Measurements from ENCODE around the gene SH2D5.
A peak's percentile ranks its signal among the peaks of the same experiment; 100 is the strongest.

Gene SH2D5

GRCh38 chr1:20701847-20702246 is 30.7 kb downstream of the SH2D5 start:
- TF ChIP-seq, protein P1, sequence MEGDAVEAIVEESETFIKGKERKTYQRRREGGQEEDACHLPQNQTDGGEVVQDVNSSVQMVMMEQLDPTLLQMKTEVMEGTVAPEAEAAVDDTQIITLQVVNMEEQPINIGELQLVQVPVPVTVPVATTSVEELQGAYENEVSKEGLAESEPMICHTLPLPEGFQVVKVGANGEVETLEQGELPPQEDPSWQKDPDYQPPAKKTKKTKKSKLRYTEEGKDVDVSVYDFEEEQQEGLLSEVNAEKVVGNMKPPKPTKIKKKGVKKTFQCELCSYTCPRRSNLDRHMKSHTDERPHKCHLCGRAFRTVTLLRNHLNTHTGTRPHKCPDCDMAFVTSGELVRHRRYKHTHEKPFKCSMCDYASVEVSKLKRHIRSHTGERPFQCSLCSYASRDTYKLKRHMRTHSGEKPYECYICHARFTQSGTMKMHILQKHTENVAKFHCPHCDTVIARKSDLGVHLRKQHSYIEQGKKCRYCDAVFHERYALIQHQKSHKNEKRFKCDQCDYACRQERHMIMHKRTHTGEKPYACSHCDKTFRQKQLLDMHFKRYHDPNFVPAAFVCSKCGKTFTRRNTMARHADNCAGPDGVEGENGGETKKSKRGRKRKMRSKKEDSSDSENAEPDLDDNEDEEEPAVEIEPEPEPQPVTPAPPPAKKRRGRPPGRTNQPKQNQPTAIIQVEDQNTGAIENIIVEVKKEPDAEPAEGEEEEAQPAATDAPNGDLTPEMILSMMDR (conservative IDR thresholded peaks at IDR 0.05): no peak

GRCh38 chr1:20701446-20701845 is 31.1 kb downstream of the SH2D5 start:
- TF ChIP-seq, protein P1 (conservative IDR thresholded peaks at IDR 0.05): no peak
- no peak overlapping the region for H3K27ac ChIP-seq

More at GRCh38 chr1:20701847-20702246, 30.7 kb downstream of the SH2D5 start:
- no peak overlapping the region for H3K27ac ChIP-seq

GRCh38 chr1:20700636-20701215 is 31.8 kb downstream of the SH2D5 start:
- TF ChIP-seq, protein P1 (conservative IDR thresholded peaks at IDR 0.05): no peak
- no peak overlapping the region for H3K27ac ChIP-seq

- TF ChIP-seq, protein P1 (conservative IDR thresholded peaks at IDR 0.05): no peak
- no peak overlapping the region for H3K27ac ChIP-seq
These were observed 32.9 kb downstream of the SH2D5 start for GRCh38 chr1:20699558-20699957.

DNA sequence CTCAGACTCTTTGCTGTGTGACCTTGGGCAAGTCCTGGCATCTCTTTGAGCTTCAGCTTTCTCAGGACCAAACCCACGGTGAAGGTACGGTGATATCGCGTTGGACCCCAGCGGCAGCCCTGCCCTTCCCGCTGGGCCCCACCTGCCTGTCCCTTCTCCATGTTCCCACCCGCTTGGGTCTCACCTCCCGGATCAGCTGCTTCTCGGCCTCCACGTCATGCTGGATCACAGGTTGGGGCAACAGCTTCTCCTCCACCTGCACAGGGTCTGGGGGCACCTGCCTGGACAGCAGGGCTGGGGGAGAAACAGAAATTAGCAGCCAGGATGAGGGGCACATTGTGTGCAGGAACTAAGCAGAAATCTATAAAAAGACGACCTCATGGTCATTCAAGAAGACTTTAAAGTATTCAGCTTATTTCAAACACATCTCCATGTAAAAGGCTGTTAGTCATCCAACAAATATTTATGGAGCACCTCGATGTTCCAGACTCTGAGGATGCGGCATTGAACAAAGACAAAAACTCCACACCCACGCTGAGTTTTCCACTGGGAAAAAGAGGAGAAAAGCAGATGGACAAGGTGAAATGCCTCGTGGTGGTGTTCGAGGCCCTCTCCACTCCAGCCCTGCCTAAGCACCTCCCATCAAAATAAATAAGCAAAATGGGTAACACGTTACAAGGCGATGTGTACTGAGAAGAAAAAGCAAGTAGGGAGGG is 34.1 kb downstream of the SH2D5 start:
- H3K27ac ChIP-seq: no peak overlapping the region
- TF ChIP-seq, protein P1 (conservative IDR thresholded peaks at IDR 0.05): no peak

DNA sequence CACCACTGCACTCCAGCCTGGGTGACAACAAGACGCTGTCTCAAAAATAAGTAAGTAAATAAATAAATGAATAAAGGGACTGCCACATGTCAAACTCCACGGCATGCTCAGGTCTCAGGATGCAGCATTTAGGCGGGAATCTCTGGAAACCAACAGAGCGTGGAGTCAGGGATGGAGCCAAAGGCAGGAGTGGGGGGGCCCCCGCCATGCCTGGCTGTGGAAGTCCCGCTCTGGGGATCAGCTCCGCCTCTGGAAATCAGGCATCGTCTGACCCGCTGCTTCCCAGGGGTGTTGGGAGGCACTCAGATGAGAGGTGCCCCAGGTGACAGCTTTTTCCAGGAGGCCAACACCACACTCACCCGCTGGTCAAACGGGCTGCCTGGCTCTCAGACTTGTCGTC is 34.9 kb downstream of the SH2D5 start:
- peak overlapping the region; percentile 81 for H3K27ac ChIP-seq
- TF ChIP-seq, protein P1 (conservative IDR thresholded peaks at IDR 0.05): no peak

GRCh38 chr1:20696397-20697333 is 35.8 kb downstream of the SH2D5 start:
- H3K27ac ChIP-seq: peak overlapping the region; percentile 81
- TF ChIP-seq, protein P1 (conservative IDR thresholded peaks at IDR 0.05): peak; percentile 91
